Lung (tissue), 12 donors: ENCODE measurements around the gene RPLP1. TPM values are rescaled to one million over a fixed set of nuclear protein-coding genes. Genes with fewer than 3 reads are reported as not detected.

Experiments used
- ATAC-seq: fragments of 200-7000 bp; cut with Tn5 transposase; one replicate; pipeline ENCODE4 v1.9.1; 2020; ENCODE audit warnings: moderate number of reproducible peaks; ENCODE audit not compliant: insufficient read depth, low FRiP score
- DNase-seq, 3 donors: peaks; one replicate each; pipeline ENCODE4 v3.0.0-alpha.2; 2013 to 2017
- H3K27ac ChIP-seq, 2 donors: one replicate each; pipeline ENCODE4 v1.5.1; 2013; ENCODE audit warnings: mild to moderate bottlenecking in 2 of 2, moderate library complexity in 2 of 2, control low read depth in 1 of 2, inconsistent platforms in 1 of 2, low read depth in 1 of 2, low read length in 1 of 2
- H3K27me3 ChIP-seq, 3 donors: one replicate each; pipeline ENCODE4 v1.5.1; 2013; ENCODE audit warnings: low read length in 2 of 3; ENCODE audit not compliant: control insufficient read depth in 3 of 3, insufficient read depth in 3 of 3
- H3K36me3 ChIP-seq, 4 donors: one replicate each; pipeline ENCODE4 v1.5.1; 2013; ENCODE audit warnings: low read length in 4 of 4, mild to moderate bottlenecking in 1 of 4, moderate library complexity in 1 of 4; ENCODE audit not compliant: control insufficient read depth in 4 of 4, insufficient read depth in 4 of 4
- H3K4me1 ChIP-seq, 5 donors: one replicate each; pipeline ENCODE4 v1.5.1; 2013; ENCODE audit warnings: low read length in 5 of 5, mild to moderate bottlenecking in 2 of 5, moderate library complexity in 1 of 5; ENCODE audit not compliant: control insufficient read depth in 5 of 5, insufficient read depth in 5 of 5
- H3K4me3 ChIP-seq: one replicate; pipeline ENCODE4 v1.5.1; 2013; ENCODE audit warnings: mild to moderate bottlenecking, control low read depth, moderate library complexity
- H3K9ac ChIP-seq, 2 donors: one replicate each; pipeline ENCODE4 v1.5.1; 2013; ENCODE audit warnings: low read length in 2 of 2, control low read depth in 1 of 2; ENCODE audit not compliant: insufficient read depth in 1 of 2
- H3K9me3 ChIP-seq, 4 donors: one replicate each; pipeline ENCODE4 v1.5.1; 2013; ENCODE audit warnings: low read length in 3 of 4, mild to moderate bottlenecking in 1 of 4, moderate library complexity in 1 of 4; ENCODE audit not compliant: control insufficient read depth in 4 of 4, insufficient read depth in 3 of 4
- CTCF ChIP-seq: IDR thresholded peaks from 2 replicates; pipeline ENCODE4 v1.5.1; 2012; ENCODE audit warnings: mild to moderate bottlenecking; ENCODE audit errors: control extremely low read depth, extremely low read depth
- WGBS, 2 donors: extraction: QIAGEN DNeasy Blood & Tissue Kit; methylation state at CpG; one replicate each; pipeline ENCODE4 v1.1.7; 2013; 5-methylcytosine and 5-hydroxymethylcytosine counted together
- polyA plus RNA-seq, 2 donors: library from polyadenylated mRNA; stranded (reverse); fragments of 200-250 nt; gene quantifications; one replicate each; pipeline ENCODE4 v1.2.1, GENCODE V29; 2013
- total RNA-seq, 2 donors: library from RNA; depleted of rRNA in 1 of 2; stranded (reverse); fragments of >200 nt in 1 of 2; gene quantifications; one replicate each; pipeline ENCODE4 v1.2.1, GENCODE V29; 2014 to 2021
- donor health status: control.
- donor health status: control.
- donor health status: Bipolar disorder and iron deficiency.
- donor health status: healthy.
- donor health status: DM: yes; HTN: yes; CAD: no.

RPLP1 gene
- total and polyA plus RNA-seq, 4 donors, result 201 to 2,405 (median 1,545) TPM

- H3K4me3 ChIP-seq, result no peak overlapping the region
- DNase-seq, result no peak
- H3K27ac ChIP-seq, result no peak overlapping the region
- H3K4me1 ChIP-seq, result peaks cover 0 to 11% (median 0%) of the 10 kb centered on the region in 5 donors
- 81 to 93% methylated on average over 1 of the region's 1 CpG for WGBS, 2 donors
- no peaks in the 10 kb centered on the region for H3K27me3 ChIP-seq
- H3K9me3 ChIP-seq, result no peaks in the 10 kb centered on the region
- H3K9ac ChIP-seq, result no peak overlapping the region
- no peaks in the 10 kb centered on the region for H3K36me3 ChIP-seq
- TF ChIP-seq CTCF, result no peak
- no peak for ATAC-seq
Observed at GRCh38 chr15:69497667-69498066, 45.0 kb downstream of the RPLP1 start.

GRCh38 chr15:69498282-69498681, 45.7 kb downstream of the RPLP1 start:
- Histone ChIP-seq H3K4me3 (no peak overlapping the region), H3K27me3 (no peaks in the 10 kb centered on the region), H3K36me3 (no peaks in the 10 kb centered on the region), H3K9ac (no peak overlapping the region), H3K27ac (no peak overlapping the region), H3K4me1 (peaks cover 0 to 11% (median 0%) of the 10 kb centered on the region in 5 donors), H3K9me3 (no peaks in the 10 kb centered on the region)
- ATAC-seq (no peak), DNase-seq (no peak)
- WGBS, 2 donors, result 91 to 92% methylated on average over 15 of the region's 15 CpGs
- no peak for TF ChIP-seq CTCF

GRCh38 chr15:69498987-69499386, 46.4 kb downstream of the RPLP1 start:
- DNase-seq, result no peak
- Histone ChIP-seq H3K4me1 (peaks cover 0 to 11% (median 0%) of the 10 kb centered on the region in 5 donors), H3K36me3 (no peaks in the 10 kb centered on the region), H3K27ac (no peak overlapping the region), H3K4me3 (no peak overlapping the region), H3K9ac (no peak overlapping the region), H3K27me3 (no peaks in the 10 kb centered on the region), H3K9me3 (no peaks in the 10 kb centered on the region)
- no peak for ATAC-seq
- WGBS, 2 donors, result 88 to 91% methylated on average over 6 of the region's 6 CpGs
- no peak for TF ChIP-seq CTCF

- H3K4me3 ChIP-seq, result no peak overlapping the region
- H3K4me1 ChIP-seq, result peaks cover 0 to 11% (median 0%) of the 10 kb centered on the region in 5 donors
- H3K36me3 ChIP-seq, result no peaks in the 10 kb centered on the region
- ATAC-seq (no peak), DNase-seq (peak; percentile 50 to 80 (median 60))
- H3K9me3 ChIP-seq, result no peaks in the 10 kb centered on the region
- no peak overlapping the region for H3K9ac ChIP-seq
- WGBS, 2 donors, result 76 to 78% methylated on average over 14 of the region's 14 CpGs
- no peak overlapping the region for H3K27ac ChIP-seq
- H3K27me3 ChIP-seq, result no peaks in the 10 kb centered on the region
- TF ChIP-seq CTCF, result no peak
Observed at GRCh38 chr15:69499521-69500211, 47.0 kb downstream of the RPLP1 start.
